Mesenteric fat pad (tissue), 1 donor: Measurements from ENCODE around the gene MGAM2. TPM values are rescaled to one million over a fixed set of nuclear protein-coding genes. Genes with fewer than 3 reads are reported as not detected.
"Not testable (repeated sequence)": the region's sequence is repeated elsewhere in the genome, so short reads cannot be mapped to it uniquely, and the experiment has no call there.

ENCODE experiments used
- DNase-seq: peaks from one replicate; pipeline ENCODE4 v3.0.0-alpha.2; 2020; ENCODE audit warnings: low spot score
- long read RNA-seq: library from polyadenylated mRNA; unstranded; transcript quantifications from one replicate; pipeline ENCODE4 v2.0.0, GENCODE V29; 2020
- total RNA-seq: library from RNA; stranded (reverse); fragmentation: NEBNext Ultra II Directional; extraction: Animal tissue kit (Norgen Biotek cat#: 25700); gene quantifications from one replicate; pipeline ENCODE4 v1.2.1, GENCODE V29; 2021
- donor health status: DM: yes; HTN: yes; CAD: no.

Gene MGAM2
- 1.2 TPM for total RNA-seq
- long read RNA-seq = 0 reads

DNA sequence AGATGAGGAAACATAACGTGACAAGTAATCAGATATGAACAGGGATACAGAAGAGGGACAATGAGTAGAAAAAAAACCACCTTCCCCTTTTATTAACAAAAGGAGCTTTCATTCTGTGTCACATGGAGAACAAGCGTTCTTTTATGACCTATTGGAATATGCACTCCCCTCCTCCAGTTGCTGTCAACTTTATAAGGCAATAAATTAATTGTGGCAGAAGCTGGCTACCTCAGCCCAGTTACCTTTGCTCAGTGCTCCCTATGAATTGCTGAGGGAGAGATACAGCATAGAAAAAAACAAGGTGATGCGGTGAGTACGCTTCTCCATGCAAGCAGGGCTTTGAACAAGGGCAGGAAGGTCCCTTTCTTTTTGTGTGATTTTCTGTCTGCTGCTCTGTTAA is at the start of gene MGAM2:
MGAM2 (plus strand) TSS at position 220 of the 400 bp plus-strand sequence. CDS start 5,156 bp downstream, outside the sequence.
- no peak for DNase-seq

- no peak for DNase-seq
Observed at GRCh38 chr7:142063551-142064442, 47.7 kb upstream of the MGAM2 start.

- no peak for DNase-seq
Observed at GRCh38 chr7:142066536-142066935, 45.0 kb upstream of the MGAM2 start.

GRCh38 chr7:142077762-142078161 is 33.8 kb upstream of the MGAM2 start:
- DNase-seq = no peak

DNA sequence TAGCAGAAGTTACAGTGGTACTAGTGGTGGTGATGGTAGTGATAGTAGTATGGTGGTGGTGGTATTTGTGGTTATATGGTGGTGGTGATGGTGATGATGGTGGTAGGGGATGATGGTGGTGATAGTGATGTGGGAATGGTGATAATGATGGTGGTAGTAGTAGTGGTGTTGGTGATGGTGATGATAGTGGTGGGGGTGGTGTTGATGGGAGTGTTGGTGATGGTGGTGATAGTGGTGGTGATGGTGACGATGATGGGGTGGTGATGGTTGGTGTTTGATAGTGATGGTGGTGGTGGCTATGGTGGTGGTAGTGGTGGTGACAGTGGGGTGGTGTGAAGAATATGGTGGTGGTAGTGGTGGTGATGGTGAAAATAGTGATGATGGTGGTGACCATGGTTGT is 27.9 kb upstream of the MGAM2 start:
- no peak for DNase-seq

DNA sequence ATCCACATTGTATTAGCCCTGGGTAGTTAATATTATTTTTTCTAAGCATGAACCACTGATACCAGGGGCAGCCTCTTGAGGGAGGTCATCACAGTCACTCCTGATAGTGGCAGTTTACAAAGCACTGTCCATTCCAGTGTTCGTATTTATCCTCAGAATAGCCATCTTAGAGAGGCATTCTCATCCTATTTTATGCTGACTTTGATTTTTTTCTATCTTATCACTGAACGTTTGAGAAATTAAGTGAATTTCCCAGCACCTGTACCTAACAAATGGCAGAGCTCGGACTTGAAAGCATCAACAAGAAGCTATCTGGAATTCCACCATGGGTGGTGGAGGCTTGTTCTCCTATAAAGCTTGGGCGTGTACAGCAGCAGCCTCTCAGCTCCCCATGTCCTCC is 26.1 kb upstream of the MGAM2 start:
- no peak for DNase-seq

GRCh38 chr7:142088022-142088714 is 23.4 kb upstream of the MGAM2 start:
- no peak for DNase-seq

DNA sequence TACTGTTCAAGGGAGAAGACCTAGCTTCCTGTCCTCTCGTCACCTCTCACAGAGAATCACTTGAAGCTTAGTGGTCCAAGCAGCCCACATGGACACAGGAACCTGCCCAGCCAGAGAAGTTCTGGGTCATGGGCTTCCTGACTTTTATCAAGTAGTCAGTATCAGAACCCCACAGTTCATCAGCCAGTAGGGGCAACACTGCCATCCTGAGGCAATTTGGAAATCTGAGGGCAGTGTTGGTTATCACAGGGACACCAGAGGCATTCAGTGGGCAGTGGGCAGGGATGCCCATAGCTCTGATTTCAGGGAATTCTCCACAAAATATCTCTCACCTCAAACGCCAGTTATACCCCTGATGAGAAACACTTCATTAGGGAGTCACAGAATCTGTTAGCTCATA is 22.5 kb upstream of the MGAM2 start:
- no peak for DNase-seq

- DNase-seq = no peak
Observed at GRCh38 chr7:142091961-142092360, 19.6 kb upstream of the MGAM2 start.

DNA sequence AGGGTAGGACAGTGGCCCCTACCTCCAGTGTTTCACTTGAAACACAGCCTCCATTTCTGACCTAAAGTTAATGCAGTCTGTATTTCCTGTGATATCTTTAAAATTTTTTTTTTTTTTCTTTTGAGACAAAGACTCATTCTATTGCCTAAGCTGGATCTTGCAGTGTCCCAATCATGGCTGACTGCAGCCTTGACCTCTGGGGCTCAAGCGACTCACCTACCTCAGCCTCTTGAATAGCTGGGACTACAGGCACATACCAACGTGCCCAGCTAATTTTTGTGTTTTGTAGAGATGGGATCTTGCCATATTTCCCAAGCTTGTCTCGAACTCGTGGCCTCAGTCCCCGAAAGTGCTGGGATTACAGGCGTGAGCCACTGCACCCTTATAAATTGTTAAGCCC is 16.7 kb upstream of the MGAM2 start:
- no peak for DNase-seq

GRCh38 chr7:142097571-142097970 is 13.9 kb upstream of the MGAM2 start:
- no peak for DNase-seq

- DNase-seq = no peak
Observed at GRCh38 chr7:142098004-142098403, 13.5 kb upstream of the MGAM2 start.

- DNase-seq = not testable (repeated sequence)
Observed at GRCh38 chr7:142099347-142099746, 12.2 kb upstream of the MGAM2 start.

DNA sequence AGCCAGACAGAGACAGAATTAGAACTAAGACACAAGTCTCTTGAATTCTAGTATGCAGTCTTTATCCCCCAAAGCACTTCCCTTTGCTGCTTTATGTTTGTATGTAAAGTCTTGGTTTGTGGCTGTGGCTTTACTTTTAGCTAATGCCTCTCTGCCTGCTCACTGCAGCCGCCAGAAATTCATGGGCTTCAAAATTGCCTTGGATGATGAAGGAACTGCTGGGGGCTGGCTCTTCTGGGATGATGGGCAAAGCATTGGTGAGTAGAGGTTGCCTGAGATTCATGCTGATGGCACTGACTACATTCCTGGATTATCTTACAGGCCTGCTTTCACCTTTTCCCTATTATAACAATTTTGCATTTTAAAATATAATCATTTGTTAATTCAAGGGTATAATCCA is 10.9 kb upstream of the MGAM2 start:
- DNase-seq = no peak

- not testable (repeated sequence) for DNase-seq
Observed at GRCh38 chr7:142101794-142102193, 9.7 kb upstream of the MGAM2 start.

GRCh38 chr7:142104550-142105527 is 6.7 kb upstream of the MGAM2 start:
- no peak for DNase-seq

GRCh38 chr7:142108728-142109505 is 2.6 kb upstream of the MGAM2 start:
- DNase-seq = no peak

- DNase-seq = no peak
Observed at GRCh38 chr7:142110098-142110497, 1.4 kb upstream of the MGAM2 start.

DNA sequence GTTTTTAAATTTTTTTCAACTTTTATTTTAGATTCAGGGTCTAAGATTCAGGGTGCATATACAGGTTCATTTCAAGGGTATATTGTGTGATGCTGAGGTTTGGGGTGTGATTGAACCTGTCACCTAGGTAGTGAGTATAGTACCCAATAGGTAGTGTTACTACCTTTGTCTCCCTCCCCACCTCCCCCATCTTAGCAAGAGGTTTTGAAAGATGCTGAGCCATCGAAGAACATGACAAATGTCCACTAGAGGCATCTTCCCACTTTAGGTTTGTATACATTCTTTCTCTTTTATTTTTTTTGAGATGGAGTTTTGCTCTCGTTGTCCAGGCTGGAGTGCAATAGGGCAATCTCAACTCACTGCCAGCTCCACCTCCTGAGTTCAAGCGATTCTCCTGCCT is 880 bp upstream of the MGAM2 start:
- no peak for DNase-seq

- no peak for DNase-seq
Observed at GRCh38 chr7:142112086-142112485, 568 bp downstream of the MGAM2 start.

- no peak for DNase-seq
Observed at GRCh38 chr7:142114207-142114606, 2.7 kb downstream of the MGAM2 start.
